GM20000 (cell line): ENCODE results near the gene KIF6.

Experiments used
- DNase-seq: peaks from one replicate; pipeline ENCODE4 v3.0.0; 2012; ENCODE audit warnings: low spot score
- CTCF ChIP-seq: IDR thresholded peaks from 2 replicates; pipeline ENCODE4 v1.5.1; 2012; ENCODE audit warnings: mild to moderate bottlenecking, control low read depth; ENCODE audit errors: extremely low read depth, missing control alignments

Gene KIF6

GRCh38 chr6:39614393-39614950 is 110.7 kb downstream of the KIF6 start:
- no peak for TF ChIP-seq CTCF
- DNase-seq, result no peak

- DNase-seq, result no peak
Observed at GRCh38 chr6:39610221-39610620, 115.0 kb downstream of the KIF6 start.

GRCh38 chr6:39608652-39609345 is 116.4 kb downstream of the KIF6 start:
- no peak for DNase-seq
- TF ChIP-seq CTCF, result no peak

More at GRCh38 chr6:39610221-39610620, 115.0 kb downstream of the KIF6 start:
- TF ChIP-seq CTCF, result no peak

GRCh38 chr6:39602601-39603519 is 122.3 kb downstream of the KIF6 start:
- TF ChIP-seq CTCF, result no peak
- DNase-seq, result no peak

- no peak for TF ChIP-seq CTCF
- DNase-seq, result no peak
Observed at GRCh38 chr6:39599973-39600372, 125.2 kb downstream of the KIF6 start.

- TF ChIP-seq CTCF, result no peak
- DNase-seq, result no peak
Observed at GRCh38 chr6:39599341-39599740, 125.9 kb downstream of the KIF6 start.

- no peak for DNase-seq
- TF ChIP-seq CTCF, result no peak
Observed at GRCh38 chr6:39594285-39594684, 130.9 kb downstream of the KIF6 start.
